Memory B cell (primary cell): ENCODE measurements around the gene CRISPLD2.
A peak's percentile ranks its signal among the peaks of the same experiment; 100 is the strongest.

ENCODE experiments used
- ATAC-seq: fragments of 150-1000 bp; cut with Tn5 transposase; 2 replicates; pipeline ENCODE4 v1.10.0; 2021; ENCODE audit warnings: low read depth, mild to moderate bottlenecking, moderate library complexity
- DNase-seq, 2 donors: peaks; one replicate each; pipeline ENCODE4 v3.0.0; 2022; ENCODE audit warnings: low spot score in 2 of 2
- H3K27ac Mint-ChIP-seq: one replicate; pipeline ENCODE4 v1.8.0; 2022; ENCODE audit warnings: mild to moderate bottlenecking, moderate library complexity, mixed read lengths
- H3K27me3 Mint-ChIP-seq: one replicate; pipeline ENCODE4 v1.8.0; 2022; ENCODE audit warnings: mixed read lengths
- H3K36me3 Mint-ChIP-seq: one replicate; pipeline ENCODE4 v1.8.0; 2022; ENCODE audit warnings: mild to moderate bottlenecking, mixed read lengths
- H3K4me1 Mint-ChIP-seq: one replicate; pipeline ENCODE4 v1.8.0; 2022; ENCODE audit warnings: mixed read lengths
- H3K4me3 Mint-ChIP-seq: one replicate; pipeline ENCODE4 v1.8.0; 2022; ENCODE audit warnings: mild to moderate bottlenecking, moderate library complexity, mixed read lengths
- H3K9me3 Mint-ChIP-seq: one replicate; pipeline ENCODE4 v1.8.0; 2022; ENCODE audit warnings: mixed read lengths

CRISPLD2 gene

GRCh38 chr16:84913315-84913714 lies 93.5 kb downstream of the CRISPLD2 start:
- no peak for DNase-seq

GRCh38 chr16:84914273-84914672 lies 94.5 kb downstream of the CRISPLD2 start:
- no peak overlapping the region for H3K27ac Mint-ChIP-seq
- peaks cover 18% of the 10 kb centered on the region for H3K27me3 Mint-ChIP-seq
- no peaks in the 10 kb centered on the region for H3K9me3 Mint-ChIP-seq

More at GRCh38 chr16:84913315-84913714, 93.5 kb downstream of the CRISPLD2 start:
- Mint-ChIP-seq H3K27ac (no peak overlapping the region), H3K4me3 (no peak overlapping the region), H3K4me1 (peaks cover 3% of the 10 kb centered on the region), H3K36me3 (no peaks in the 10 kb centered on the region), H3K27me3 (peaks cover 13% of the 10 kb centered on the region), H3K9me3 (no peaks in the 10 kb centered on the region)
- no peak for ATAC-seq

DNA sequence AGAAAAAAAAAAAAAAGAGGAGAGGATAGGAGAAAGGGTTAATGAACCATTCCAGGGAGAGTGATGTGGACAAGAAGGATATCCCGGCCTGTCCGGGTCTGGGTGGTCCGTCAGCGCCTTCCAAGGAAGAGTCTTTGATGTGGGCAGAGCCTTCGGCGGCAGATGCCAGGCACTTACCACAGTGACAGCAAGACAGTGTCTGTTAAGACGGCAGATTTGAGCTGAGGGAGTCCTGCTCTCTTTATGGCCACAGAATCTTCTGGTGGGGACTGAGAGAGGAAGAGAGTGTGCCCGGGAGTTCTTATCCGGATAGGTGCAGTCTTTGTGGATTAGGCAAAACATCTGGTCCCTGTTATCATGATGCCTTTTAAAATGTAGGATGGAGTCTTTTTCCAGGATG lies 96.4 kb downstream of the CRISPLD2 start:
- ATAC-seq (no peak), DNase-seq (no peak)
- no peaks in the 10 kb centered on the region for H3K9me3 Mint-ChIP-seq
- no peak overlapping the region for H3K27ac Mint-ChIP-seq
- H3K4me1 Mint-ChIP-seq, result peaks cover 3% of the 10 kb centered on the region
- H3K36me3 Mint-ChIP-seq, result no peaks in the 10 kb centered on the region
- no peak overlapping the region for H3K4me3 Mint-ChIP-seq
- H3K27me3 Mint-ChIP-seq, result peaks cover 25% of the 10 kb centered on the region

More at GRCh38 chr16:84914273-84914672, 94.5 kb downstream of the CRISPLD2 start:
- DNase-seq (no peak), ATAC-seq (no peak)
- H3K36me3 Mint-ChIP-seq, result no peaks in the 10 kb centered on the region
- peaks cover 3% of the 10 kb centered on the region for H3K4me1 Mint-ChIP-seq
- H3K4me3 Mint-ChIP-seq, result no peak overlapping the region

DNA sequence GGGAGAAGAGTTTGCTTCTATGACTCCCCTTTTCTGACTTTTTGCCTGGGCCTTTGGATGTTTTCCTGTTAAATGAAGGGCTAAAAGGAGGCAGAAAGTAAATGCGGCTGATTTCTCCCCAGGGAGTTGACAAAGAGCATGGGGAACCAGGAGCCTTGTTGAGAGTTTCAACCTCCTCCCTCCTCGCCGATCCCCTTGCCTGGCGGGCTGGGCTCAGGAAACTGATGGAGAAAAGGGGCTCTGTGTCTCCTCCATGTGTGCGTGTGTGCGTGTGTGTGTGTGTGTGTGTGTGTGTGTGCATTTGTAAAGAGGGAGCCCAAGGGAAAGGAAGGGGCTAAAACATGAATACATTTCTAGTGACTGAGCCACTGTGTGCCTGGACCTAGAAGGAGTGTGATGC lies 97.1 kb downstream of the CRISPLD2 start:
- no peaks in the 10 kb centered on the region for H3K9me3 Mint-ChIP-seq
- H3K36me3 Mint-ChIP-seq, result no peaks in the 10 kb centered on the region
- ATAC-seq, result no peak
- no peak overlapping the region for H3K4me3 Mint-ChIP-seq
- peaks cover 25% of the 10 kb centered on the region for H3K27me3 Mint-ChIP-seq
- H3K27ac Mint-ChIP-seq, result no peak overlapping the region
- H3K4me1 Mint-ChIP-seq, result peaks cover 3% of the 10 kb centered on the region
- DNase-seq, result no peak

DNA sequence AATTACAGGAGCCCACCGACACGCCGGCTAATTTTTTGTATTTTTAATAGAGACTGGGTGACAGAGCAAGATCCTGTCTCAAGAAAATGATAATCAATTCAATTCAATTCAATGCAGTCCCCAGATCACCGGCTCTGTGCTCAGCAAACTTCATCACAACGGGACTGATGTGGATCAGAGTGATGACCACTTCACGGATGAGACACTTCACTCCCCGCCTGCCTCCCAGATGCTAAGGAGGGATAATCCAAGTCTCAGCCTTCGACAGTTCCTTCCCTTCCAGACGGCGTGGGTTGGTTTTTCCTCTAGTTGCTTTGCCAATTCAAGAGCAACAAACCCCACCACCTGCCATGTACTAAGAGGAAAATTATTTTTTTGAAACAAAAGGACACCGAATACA lies 97.7 kb downstream of the CRISPLD2 start:
- peaks cover 25% of the 10 kb centered on the region for H3K27me3 Mint-ChIP-seq
- no peak overlapping the region for H3K27ac Mint-ChIP-seq
- no peaks in the 10 kb centered on the region for H3K36me3 Mint-ChIP-seq
- H3K4me1 Mint-ChIP-seq, result peaks cover 3% of the 10 kb centered on the region
- ATAC-seq (no peak), DNase-seq (no peak)
- no peaks in the 10 kb centered on the region for H3K9me3 Mint-ChIP-seq
- H3K4me3 Mint-ChIP-seq, result no peak overlapping the region

DNA sequence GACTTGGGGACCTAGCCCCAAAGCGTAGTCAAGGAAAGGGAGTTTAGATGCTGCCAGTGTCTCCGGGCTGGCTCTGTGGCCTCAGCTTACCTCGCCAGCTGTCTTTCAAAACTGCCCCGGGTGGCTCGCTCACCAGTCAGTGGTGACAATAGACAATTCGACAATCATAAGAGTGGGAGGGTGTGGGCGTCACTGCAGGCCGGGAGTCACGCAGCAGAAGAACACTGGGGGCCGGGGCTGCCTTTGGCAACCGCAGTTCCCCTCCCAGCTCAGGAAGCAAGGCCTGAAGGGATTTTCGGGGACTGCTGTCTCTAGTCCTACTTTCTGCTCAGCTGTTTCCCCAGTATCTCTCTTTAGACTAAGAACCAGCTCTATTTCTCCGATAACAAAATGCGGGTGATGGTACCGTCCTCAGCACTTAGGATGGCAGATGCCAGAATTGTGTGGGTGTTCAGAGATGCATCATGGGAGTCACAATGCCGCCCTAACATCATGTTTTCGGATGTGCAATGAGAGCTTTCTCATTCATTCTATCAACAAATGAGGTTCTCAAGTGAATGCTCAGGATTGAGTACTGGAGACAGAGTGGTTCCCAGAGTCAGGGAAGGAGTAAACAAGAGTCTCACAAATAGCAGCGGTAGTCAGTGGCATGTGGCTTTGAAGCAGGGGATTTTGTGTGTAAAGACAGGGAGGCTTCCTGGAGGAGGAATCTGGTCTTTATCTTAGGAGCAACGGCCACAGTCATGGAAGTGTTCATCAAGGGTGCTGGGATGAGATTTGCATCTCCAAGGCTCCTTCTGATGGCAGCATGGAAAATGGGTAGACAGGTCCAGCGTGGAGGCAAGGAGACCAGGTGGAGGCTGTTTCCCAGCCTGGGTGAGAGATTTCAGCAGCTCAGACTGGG lies 98.5 kb downstream of the CRISPLD2 start:
- Mint-ChIP-seq H3K36me3 (no peaks in the 10 kb centered on the region), H3K27me3 (peaks cover 22% of the 10 kb centered on the region), H3K9me3 (no peaks in the 10 kb centered on the region), H3K4me1 (no peaks in the 10 kb centered on the region), H3K4me3 (no peak overlapping the region), H3K27ac (no peak overlapping the region)
- DNase-seq (no peak), ATAC-seq (no peak)

DNA sequence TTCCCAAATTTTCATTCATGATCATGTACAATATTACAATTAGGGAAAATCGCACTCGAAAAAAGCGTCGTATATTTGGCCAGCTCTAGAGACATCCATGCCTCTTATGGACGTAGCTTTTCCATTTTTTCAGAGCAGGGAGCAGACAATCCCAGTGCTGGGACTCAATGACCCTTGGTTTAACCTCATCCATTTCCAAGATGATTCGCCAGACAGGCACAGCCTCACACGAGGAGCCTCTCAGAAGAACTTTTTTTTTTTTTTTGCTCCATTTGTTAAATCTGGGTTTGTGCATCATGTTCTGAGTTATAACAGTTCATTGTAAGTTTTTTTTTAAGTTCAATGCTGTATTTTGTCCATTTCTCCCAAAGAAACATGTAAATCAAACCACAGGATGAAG lies 99.5 kb downstream of the CRISPLD2 start:
- H3K27me3 Mint-ChIP-seq, result peaks cover 20% of the 10 kb centered on the region
- no peaks in the 10 kb centered on the region for H3K9me3 Mint-ChIP-seq
- H3K4me3 Mint-ChIP-seq, result no peak overlapping the region
- no peak overlapping the region for H3K27ac Mint-ChIP-seq
- DNase-seq (no peak), ATAC-seq (no peak)
- H3K4me1 Mint-ChIP-seq, result no peaks in the 10 kb centered on the region
- no peaks in the 10 kb centered on the region for H3K36me3 Mint-ChIP-seq

DNA sequence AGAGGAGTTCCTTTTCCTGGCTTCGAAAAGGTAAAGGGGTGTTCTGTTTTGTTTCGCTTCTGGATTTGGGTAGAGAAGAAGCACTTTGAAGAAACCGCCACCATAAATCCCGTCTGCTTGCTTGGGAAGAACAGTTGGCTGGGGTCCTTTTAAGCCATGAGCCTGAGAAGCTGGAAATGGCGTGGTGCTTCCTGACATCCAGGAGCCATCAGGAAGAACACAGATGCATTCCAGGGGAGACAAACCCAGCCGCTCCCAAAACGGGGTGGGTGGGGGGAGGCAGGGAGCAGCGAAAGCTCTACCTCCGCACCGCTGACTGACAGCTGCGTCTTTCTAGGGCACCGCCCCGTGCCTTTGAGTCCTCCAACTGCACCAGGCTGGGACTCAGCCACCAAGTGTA lies 99.9 kb downstream of the CRISPLD2 start:
- no peak for ATAC-seq
- DNase-seq, result no peak
- Mint-ChIP-seq H3K4me1 (no peaks in the 10 kb centered on the region), H3K36me3 (no peaks in the 10 kb centered on the region), H3K27me3 (peaks cover 22% of the 10 kb centered on the region), H3K27ac (no peak overlapping the region), H3K9me3 (no peaks in the 10 kb centered on the region), H3K4me3 (no peak overlapping the region)

GRCh38 chr16:84920333-84920732 lies 100.5 kb downstream of the CRISPLD2 start:
- H3K27ac Mint-ChIP-seq, result no peak overlapping the region
- H3K4me3 Mint-ChIP-seq, result no peak overlapping the region
- no peaks in the 10 kb centered on the region for H3K9me3 Mint-ChIP-seq
- DNase-seq (no peak), ATAC-seq (no peak)
- no peaks in the 10 kb centered on the region for H3K4me1 Mint-ChIP-seq
- H3K36me3 Mint-ChIP-seq, result no peaks in the 10 kb centered on the region
- H3K27me3 Mint-ChIP-seq, result peaks cover 22% of the 10 kb centered on the region

- Mint-ChIP-seq H3K27ac (no peak overlapping the region), H3K36me3 (no peaks in the 10 kb centered on the region), H3K27me3 (peaks cover 17% of the 10 kb centered on the region), H3K4me3 (no peak overlapping the region), H3K9me3 (no peaks in the 10 kb centered on the region), H3K4me1 (no peaks in the 10 kb centered on the region)
- DNase-seq, result no peak
- no peak for ATAC-seq
Observed at GRCh38 chr16:84922351-84923120, 102.8 kb downstream of the CRISPLD2 start.

DNA sequence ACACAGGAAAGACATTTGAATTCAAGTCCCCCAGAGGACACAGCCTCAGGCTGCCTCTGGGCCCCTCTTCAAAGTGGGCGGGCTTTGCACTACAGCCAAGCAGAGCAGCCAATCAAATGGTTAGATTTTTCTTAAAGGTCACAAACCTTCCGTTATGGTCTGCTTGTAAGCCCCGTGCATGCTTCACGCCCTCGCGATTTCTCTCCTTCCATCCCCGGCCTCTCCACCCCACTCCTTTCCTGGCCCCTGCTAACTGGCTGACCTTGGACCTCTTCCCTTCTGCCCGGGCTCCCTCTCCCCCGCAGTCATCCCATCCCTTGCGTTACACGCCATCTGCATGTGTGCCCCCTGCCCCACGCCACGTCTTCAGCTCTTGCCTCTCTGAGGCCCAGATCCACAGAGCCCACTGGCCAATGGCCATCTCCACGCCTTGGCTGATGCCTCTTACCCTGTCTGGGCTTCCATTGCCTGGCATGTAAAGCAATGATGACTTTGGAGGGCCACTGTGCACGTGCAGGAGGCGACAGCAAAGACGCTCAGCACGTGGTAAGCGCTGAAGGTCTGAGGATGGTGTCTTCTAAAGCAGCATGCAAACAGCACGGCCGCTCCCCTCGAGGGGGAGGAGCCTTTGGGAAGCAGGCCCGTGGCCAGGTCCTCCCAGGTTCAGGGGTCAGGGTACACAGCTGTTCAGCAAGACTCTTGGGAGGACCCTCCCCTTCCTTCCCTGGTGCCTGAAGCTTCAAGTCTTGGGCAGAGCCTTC lies 104.7 kb downstream of the CRISPLD2 start:
- no peak for ATAC-seq
- no peaks in the 10 kb centered on the region for H3K4me1 Mint-ChIP-seq
- no peaks in the 10 kb centered on the region for H3K36me3 Mint-ChIP-seq
- H3K4me3 Mint-ChIP-seq, result no peak overlapping the region
- no peak for DNase-seq
- H3K27me3 Mint-ChIP-seq, result peaks cover 11% of the 10 kb centered on the region
- no peaks in the 10 kb centered on the region for H3K9me3 Mint-ChIP-seq
- no peak overlapping the region for H3K27ac Mint-ChIP-seq

DNA sequence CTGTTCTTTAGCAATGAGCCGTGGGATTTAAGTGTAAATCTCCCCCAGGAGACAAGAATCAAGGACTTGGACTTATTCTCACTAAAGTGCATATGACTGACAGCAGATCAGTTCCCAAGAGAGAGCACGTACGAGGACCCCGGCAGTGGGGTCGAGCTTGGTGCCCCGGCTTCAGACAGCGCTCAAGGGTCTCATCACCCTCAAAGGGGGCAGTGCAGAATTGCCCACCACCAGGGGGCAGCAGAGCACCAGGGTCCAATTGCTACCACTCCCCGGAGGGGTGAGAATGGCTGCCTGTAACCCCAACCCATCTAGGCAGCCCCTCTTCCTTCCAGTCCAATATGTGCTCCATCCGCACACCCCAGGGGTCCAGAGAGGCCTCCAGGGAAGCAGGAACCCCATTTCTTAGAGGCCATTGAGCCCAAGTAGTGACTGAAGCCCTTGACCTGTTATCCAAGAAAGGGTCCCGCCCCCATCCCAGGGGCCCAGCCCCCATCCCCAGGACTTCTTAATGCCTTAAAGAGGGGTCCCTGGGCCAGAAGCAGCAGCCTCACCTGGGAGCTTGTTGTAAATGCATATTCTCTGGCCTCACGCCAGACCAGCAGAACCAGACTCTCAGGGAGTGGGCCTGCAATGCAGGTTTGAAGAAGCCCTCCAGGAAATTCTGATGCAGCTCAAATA lies 105.4 kb downstream of the CRISPLD2 start:
- H3K4me3 Mint-ChIP-seq, result no peak overlapping the region

DNA sequence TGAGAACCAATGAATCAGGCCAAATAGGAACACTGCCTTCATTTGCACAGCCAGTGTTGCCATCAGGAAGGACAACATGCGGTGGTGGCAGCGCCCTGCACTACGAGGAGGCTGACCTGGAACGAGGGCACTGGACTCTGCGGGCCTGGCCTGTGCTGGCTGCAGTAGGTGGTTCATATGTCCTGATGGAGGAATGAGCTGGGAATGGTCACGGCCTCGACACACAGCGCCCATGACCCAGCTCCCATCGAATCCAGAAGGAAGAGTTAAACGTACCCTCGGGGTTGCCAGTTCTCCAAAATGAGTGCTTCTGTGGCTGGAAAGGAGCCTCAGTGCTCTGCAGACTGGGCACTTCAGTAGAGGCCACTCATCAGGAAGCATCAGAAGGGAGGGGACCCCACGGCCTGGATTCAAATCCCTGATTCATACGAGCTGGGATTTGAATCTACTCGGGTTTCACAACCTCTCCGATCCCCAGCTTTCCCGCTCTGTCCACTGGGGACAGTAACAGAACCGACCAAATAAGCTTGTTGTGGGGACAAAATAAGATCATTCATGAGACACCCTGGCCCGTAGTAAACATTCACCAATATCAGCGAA lies 106.1 kb downstream of the CRISPLD2 start:
- Mint-ChIP-seq H3K9me3 (no peaks in the 10 kb centered on the region), H3K4me1 (no peaks in the 10 kb centered on the region), H3K27ac (no peak overlapping the region), H3K27me3 (peaks cover 4% of the 10 kb centered on the region), H3K36me3 (no peaks in the 10 kb centered on the region), H3K4me3 (no peak overlapping the region)
- no peak for ATAC-seq
- no peak for DNase-seq

More for the DNA sequence above, 105.4 kb downstream of the CRISPLD2 start:
- H3K27me3 Mint-ChIP-seq, result peaks cover 9% of the 10 kb centered on the region
- no peak overlapping the region for H3K27ac Mint-ChIP-seq
- peak; percentile 47 to 70 for DNase-seq
- no peaks in the 10 kb centered on the region for H3K9me3 Mint-ChIP-seq
- H3K36me3 Mint-ChIP-seq, result no peaks in the 10 kb centered on the region
- peak; percentile 56 for ATAC-seq
- H3K4me1 Mint-ChIP-seq, result no peaks in the 10 kb centered on the region
